GM20000 (cell line): ENCODE results near the gene LIPT1.

Experiments
- DNase-seq: peaks from one replicate; pipeline ENCODE4 v3.0.0; 2012; ENCODE audit warnings: low spot score
- CTCF ChIP-seq: IDR thresholded peaks from 2 replicates; pipeline ENCODE4 v1.5.1; 2012; ENCODE audit warnings: mild to moderate bottlenecking, control low read depth; ENCODE audit errors: extremely low read depth, missing control alignments

Gene LIPT1

GRCh38 chr2:99200076-99200800 lies 45.5 kb downstream of the LIPT1 start:
- no peak for DNase-seq
- TF ChIP-seq CTCF = no peak

GRCh38 chr2:99201959-99202678 lies 47.4 kb downstream of the LIPT1 start:
- TF ChIP-seq CTCF = no peak

DNA sequence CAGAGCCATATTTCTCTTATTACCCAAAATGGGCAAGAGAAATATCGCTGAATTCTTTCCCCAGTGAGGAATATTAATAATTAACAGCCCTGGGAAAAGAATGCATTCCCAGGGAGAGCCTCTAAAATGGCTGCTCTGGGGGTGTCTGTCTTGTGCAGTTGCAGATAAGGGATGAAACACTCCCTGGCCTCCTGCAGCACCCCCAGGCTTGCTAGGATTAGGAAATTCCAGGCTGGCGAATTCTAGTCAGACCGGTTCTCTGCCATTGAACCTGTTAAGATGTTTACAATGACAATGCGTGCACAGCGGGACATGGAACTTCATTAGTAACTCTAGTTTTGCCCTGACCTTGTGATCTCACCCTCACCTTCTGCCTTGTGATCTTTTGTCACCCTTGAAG lies 50.7 kb downstream of the LIPT1 start:
- TF ChIP-seq CTCF = no peak

More at GRCh38 chr2:99201959-99202678, 47.4 kb downstream of the LIPT1 start:
- no peak for DNase-seq

More for the DNA sequence above, 50.7 kb downstream of the LIPT1 start:
- DNase-seq = no peak
